OCI-LY1 (cell line): ENCODE results near the gene ADAD2.

ENCODE experiments used
- H2AFZ ChIP-seq: fragments of 200-600 bp; sonication (generic), shearing (Covaris generic); 2 replicates; pipeline ENCODE4 v1.6.0; 2014; ENCODE audit warnings: antibody characterized with exemption, mild to moderate bottlenecking, low read length
- H3F3A ChIP-seq: fragments of 200-600 bp; sonication (generic), shearing (Covaris generic); 2 replicates; pipeline ENCODE4 v1.6.0; 2014; ENCODE audit warnings: mild to moderate bottlenecking, antibody characterized with exemption, low read length, moderate library complexity; ENCODE audit not compliant: insufficient read depth
- H3K27ac ChIP-seq: fragments of 200-600 bp; sonication (generic); 2 replicates; pipeline ENCODE4 v1.5.1; 2014; ENCODE audit warnings: low read length, mixed run types, mild to moderate bottlenecking, low read depth; ENCODE audit not compliant: poor library complexity, severe bottlenecking
- H3K27me3 ChIP-seq: fragments of 200-600 bp; sonication (generic); 2 replicates; pipeline ENCODE4 v1.6.0; 2014; ENCODE audit warnings: antibody characterized with exemption, mild to moderate bottlenecking, low read length, moderate library complexity; ENCODE audit not compliant: insufficient read depth
- H3K36me3 ChIP-seq: fragments of 200-600 bp; sonication (generic); 2 replicates; pipeline ENCODE4 v1.6.1; 2014; ENCODE audit warnings: mild to moderate bottlenecking, antibody characterized with exemption, low read length, moderate library complexity, mixed read lengths; ENCODE audit not compliant: insufficient read depth
- H3K4me1 ChIP-seq: fragments of 200-600 bp; sonication (generic); 2 replicates; pipeline ENCODE4 v1.5.1; 2014; ENCODE audit warnings: mild to moderate bottlenecking, low read length, moderate library complexity; ENCODE audit not compliant: insufficient read depth, severe bottlenecking
- H3K4me2 ChIP-seq: fragments of 200-600 bp; sonication (generic), shearing (Covaris generic); 2 replicates; pipeline ENCODE4 v1.6.1; 2014; ENCODE audit warnings: low read length
- H3K4me3 ChIP-seq: fragments of 200-600 bp; sonication (generic); 2 replicates; pipeline ENCODE4 v1.5.1; 2014; ENCODE audit warnings: low read length, low read depth, mild to moderate bottlenecking, mixed read lengths; ENCODE audit not compliant: poor library complexity, severe bottlenecking
- H3K79me2 ChIP-seq: fragments of 200-600 bp; shearing (Covaris generic); 2 replicates; pipeline ENCODE4 v1.6.1; 2016; ENCODE audit warnings: mixed run types, low read length, mixed read lengths; ENCODE audit not compliant: insufficient read depth
- H3K9ac ChIP-seq: fragments of 200-600 bp; sonication (generic), shearing (Covaris generic); 2 replicates; pipeline ENCODE4 v1.6.1; 2014; ENCODE audit warnings: mild to moderate bottlenecking, low read length, mixed read lengths
- H3K9me2 ChIP-seq: fragments of 200-600 bp; sonication (generic), shearing (Covaris generic); 2 replicates; pipeline ENCODE4 v1.6.1; 2014; ENCODE audit warnings: low read depth, mild to moderate bottlenecking, low read length, mixed read lengths
- H3K9me3 ChIP-seq: fragments of 200-600 bp; shearing (Covaris generic); 2 replicates; pipeline ENCODE4 v1.6.1; 2014; ENCODE audit warnings: low read length, mixed read lengths
- H4K20me1 ChIP-seq: fragments of 200-600 bp; sonication (generic), shearing (Covaris generic); 2 replicates; pipeline ENCODE4 v1.6.0; 2016; ENCODE audit warnings: mild to moderate bottlenecking, low read length; ENCODE audit not compliant: insufficient read depth
- EZH2 ChIP-seq: fragments of 200-600 bp; sonication (generic), shearing (Covaris generic); IDR thresholded peaks from 2 replicates; pipeline ENCODE4 v1.8.0; 2017; ENCODE audit warnings: borderline replicate concordance, mixed run types, mild to moderate bottlenecking, antibody characterized with exemption, low read length, moderate library complexity, mixed read lengths
- TF ChIP-seq, protein P1 (sequence below): fragments of 200-600 bp; sonication (generic), shearing (Covaris generic); IDR thresholded peaks from 2 replicates; pipeline ENCODE4 v1.5.1; 2017; ENCODE audit warnings: mild to moderate bottlenecking, antibody characterized with exemption, low read length, moderate library complexity, mixed read lengths

The ADAD2 gene

GRCh38 chr16:84223456-84223855 is 32.5 kb downstream of the ADAD2 start:
- H3K4me1 ChIP-seq, result no peaks in the 10 kb centered on the region
- H3K36me3 ChIP-seq, result no peaks in the 10 kb centered on the region
- H2AFZ ChIP-seq, result no peak overlapping the region
- H3K27ac ChIP-seq, result no peak overlapping the region
- no peak overlapping the region for H3K4me2 ChIP-seq
- H3F3A ChIP-seq, result no peaks in the 10 kb centered on the region
- H3K79me2 ChIP-seq, result no peaks in the 10 kb centered on the region
- H3K9me3 ChIP-seq, result no peaks in the 10 kb centered on the region
- H3K9ac ChIP-seq, result no peak overlapping the region
- H4K20me1 ChIP-seq, result no peaks in the 10 kb centered on the region
- no peak for TF ChIP-seq EZH2
- TF ChIP-seq, protein P1, sequence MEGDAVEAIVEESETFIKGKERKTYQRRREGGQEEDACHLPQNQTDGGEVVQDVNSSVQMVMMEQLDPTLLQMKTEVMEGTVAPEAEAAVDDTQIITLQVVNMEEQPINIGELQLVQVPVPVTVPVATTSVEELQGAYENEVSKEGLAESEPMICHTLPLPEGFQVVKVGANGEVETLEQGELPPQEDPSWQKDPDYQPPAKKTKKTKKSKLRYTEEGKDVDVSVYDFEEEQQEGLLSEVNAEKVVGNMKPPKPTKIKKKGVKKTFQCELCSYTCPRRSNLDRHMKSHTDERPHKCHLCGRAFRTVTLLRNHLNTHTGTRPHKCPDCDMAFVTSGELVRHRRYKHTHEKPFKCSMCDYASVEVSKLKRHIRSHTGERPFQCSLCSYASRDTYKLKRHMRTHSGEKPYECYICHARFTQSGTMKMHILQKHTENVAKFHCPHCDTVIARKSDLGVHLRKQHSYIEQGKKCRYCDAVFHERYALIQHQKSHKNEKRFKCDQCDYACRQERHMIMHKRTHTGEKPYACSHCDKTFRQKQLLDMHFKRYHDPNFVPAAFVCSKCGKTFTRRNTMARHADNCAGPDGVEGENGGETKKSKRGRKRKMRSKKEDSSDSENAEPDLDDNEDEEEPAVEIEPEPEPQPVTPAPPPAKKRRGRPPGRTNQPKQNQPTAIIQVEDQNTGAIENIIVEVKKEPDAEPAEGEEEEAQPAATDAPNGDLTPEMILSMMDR, result no peak
- peaks cover 5% of the 10 kb centered on the region; the same call in 1 of the 2 replicates for H3K27me3 ChIP-seq
- no peak overlapping the region for H3K4me3 ChIP-seq
- H3K9me2 ChIP-seq, result no peaks in the 10 kb centered on the region

GRCh38 chr16:84224554-84224953 is 33.6 kb downstream of the ADAD2 start:
- Histone ChIP-seq H3K4me1 (no peaks in the 10 kb centered on the region), H3K27me3 (no peaks in the 10 kb centered on the region; the same call in 1 of the 2 replicates), H3F3A (no peaks in the 10 kb centered on the region), H3K9ac (no peak overlapping the region), H3K79me2 (no peaks in the 10 kb centered on the region), H3K9me2 (no peaks in the 10 kb centered on the region), H3K4me2 (no peak overlapping the region), H3K4me3 (no peak overlapping the region), H3K9me3 (no peaks in the 10 kb centered on the region), H2AFZ (no peak overlapping the region), H3K36me3 (no peaks in the 10 kb centered on the region), H3K27ac (no peak overlapping the region), H4K20me1 (no peaks in the 10 kb centered on the region)
- TF ChIP-seq, protein P1, result no peak
- no peak for TF ChIP-seq EZH2

DNA sequence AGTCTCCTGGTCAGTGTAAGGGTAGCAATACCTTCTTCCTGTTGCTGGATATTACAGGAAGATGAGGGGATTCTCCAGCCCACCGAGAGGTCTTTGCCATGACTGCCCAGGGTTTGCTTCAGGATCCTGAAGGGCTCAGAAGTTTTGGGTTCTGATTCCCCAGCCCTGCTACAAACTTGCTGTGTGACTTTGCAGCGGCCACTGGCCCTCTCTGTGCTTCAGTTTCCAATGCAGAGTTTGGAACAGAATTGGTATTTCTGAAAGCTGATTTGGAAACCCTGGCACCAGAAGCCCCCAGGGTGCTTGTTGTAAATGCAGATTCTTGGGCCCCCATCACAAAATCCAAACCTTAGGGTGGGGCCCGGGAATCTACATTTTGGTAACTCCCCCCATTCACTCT is 34.2 kb downstream of the ADAD2 start:
- no peaks in the 10 kb centered on the region for H3K4me1 ChIP-seq
- no peaks in the 10 kb centered on the region for H3F3A ChIP-seq
- H2AFZ ChIP-seq, result no peak overlapping the region
- no peak overlapping the region for H3K4me2 ChIP-seq
- H3K9ac ChIP-seq, result no peak overlapping the region
- no peaks in the 10 kb centered on the region for H3K9me2 ChIP-seq
- H3K9me3 ChIP-seq, result no peaks in the 10 kb centered on the region
- H4K20me1 ChIP-seq, result no peaks in the 10 kb centered on the region
- TF ChIP-seq, protein P1, result no peak
- TF ChIP-seq EZH2, result no peak
- no peaks in the 10 kb centered on the region for H3K36me3 ChIP-seq
- H3K27ac ChIP-seq, result no peak overlapping the region
- H3K79me2 ChIP-seq, result no peaks in the 10 kb centered on the region
- no peak overlapping the region for H3K4me3 ChIP-seq
- H3K27me3 ChIP-seq, result no peaks in the 10 kb centered on the region; the same call in 1 of the 2 replicates
